ENCODE results near the gene SORBS2. TPM values are rescaled to one million over a fixed set of nuclear protein-coding genes. Genes with fewer than 3 reads are reported as not detected.

SORBS2 gene
- total RNA-seq, 4 donors from 2014 or later, result 821 to 1,626 (median 1,353) TPM

DNA sequence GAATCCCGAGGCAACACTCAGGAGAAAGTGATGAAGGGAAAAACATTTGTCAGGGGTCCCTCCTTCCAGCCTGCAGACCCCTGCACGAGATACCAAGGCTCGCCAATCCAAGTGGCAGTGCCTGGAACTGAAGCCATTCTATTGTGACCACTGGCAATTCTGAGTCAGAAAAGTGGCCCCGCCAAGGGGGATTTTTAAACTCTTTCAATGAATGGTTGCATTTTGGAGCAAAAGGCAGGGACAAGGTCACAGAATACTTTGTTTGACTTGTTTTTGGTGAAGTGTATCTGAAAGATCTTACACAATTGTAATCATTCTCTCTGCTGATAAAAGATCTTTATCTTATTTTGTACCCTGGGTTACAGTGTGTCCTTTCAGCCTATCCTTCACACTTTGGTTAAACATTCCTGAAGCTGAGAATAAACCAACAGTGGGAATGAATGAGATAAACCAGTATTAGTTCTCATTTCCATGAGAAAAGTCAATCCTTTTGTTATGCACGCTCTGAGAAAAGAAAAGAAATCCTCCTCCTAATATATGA lies 160.8 kb downstream of the SORBS2 start:
- H3K36me3 ChIP-seq, result peaks cover 17 to 79% (median 39%) of the 10 kb centered on the region in 4 donors

DNA sequence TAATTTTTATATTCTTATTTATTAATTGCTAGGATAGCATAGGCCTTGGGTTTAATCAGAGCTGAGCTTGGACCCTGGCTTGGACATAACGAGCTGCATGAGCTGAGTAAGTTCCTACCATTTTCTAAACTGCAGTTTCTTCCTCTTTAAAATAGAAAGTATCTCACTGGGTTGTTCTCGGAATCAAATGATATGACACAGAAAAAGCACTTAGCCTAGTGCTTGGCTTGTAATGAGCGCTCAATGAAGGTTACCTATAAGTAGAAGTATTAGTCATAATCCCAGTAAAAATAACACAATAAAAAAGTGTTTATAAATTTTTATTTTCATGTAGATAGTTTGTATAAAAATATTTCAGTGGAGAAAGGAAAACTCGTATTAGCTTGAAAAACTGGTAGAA lies 163.4 kb downstream of the SORBS2 start:
- Histone ChIP-seq H3K9me3 (no peaks in the 10 kb centered on the region), H3K4me3 (no peak overlapping the region), H3K4me1 (peaks cover 13 to 38% (median 32%) of the 10 kb centered on the region in 4 donors), H3K27me3 (no peaks in the 10 kb centered on the region), H3K27ac (replicated peaks in 1 of 4) (no peak overlapping the region), H3K36me3 (peaks cover 17 to 96% (median 56%) of the 10 kb centered on the region in 4 donors)
- no peak for DNase-seq (ENCODE audit: extremely low spot score)
- 83% methylated on average over 4 of the region's 4 CpGs for WGBS
- intact Hi-C loops (cut with DNase I), result no loop called here
- TF ChIP-seq POLR2A (IDR thresholded peaks at IDR 0.05; ENCODE audit: low read depth) (no peak), EP300 (IDR thresholded peaks at IDR 0.05) (no peak), POLR2AphosphoS5 (IDR thresholded peaks at IDR 0.05) (no peak)
- TF ChIP-seq, protein P1, sequence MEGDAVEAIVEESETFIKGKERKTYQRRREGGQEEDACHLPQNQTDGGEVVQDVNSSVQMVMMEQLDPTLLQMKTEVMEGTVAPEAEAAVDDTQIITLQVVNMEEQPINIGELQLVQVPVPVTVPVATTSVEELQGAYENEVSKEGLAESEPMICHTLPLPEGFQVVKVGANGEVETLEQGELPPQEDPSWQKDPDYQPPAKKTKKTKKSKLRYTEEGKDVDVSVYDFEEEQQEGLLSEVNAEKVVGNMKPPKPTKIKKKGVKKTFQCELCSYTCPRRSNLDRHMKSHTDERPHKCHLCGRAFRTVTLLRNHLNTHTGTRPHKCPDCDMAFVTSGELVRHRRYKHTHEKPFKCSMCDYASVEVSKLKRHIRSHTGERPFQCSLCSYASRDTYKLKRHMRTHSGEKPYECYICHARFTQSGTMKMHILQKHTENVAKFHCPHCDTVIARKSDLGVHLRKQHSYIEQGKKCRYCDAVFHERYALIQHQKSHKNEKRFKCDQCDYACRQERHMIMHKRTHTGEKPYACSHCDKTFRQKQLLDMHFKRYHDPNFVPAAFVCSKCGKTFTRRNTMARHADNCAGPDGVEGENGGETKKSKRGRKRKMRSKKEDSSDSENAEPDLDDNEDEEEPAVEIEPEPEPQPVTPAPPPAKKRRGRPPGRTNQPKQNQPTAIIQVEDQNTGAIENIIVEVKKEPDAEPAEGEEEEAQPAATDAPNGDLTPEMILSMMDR (IDR thresholded peaks at IDR 0.05), result no peak

More for the DNA sequence above, 160.8 kb downstream of the SORBS2 start:
- TF ChIP-seq POLR2AphosphoS5 (IDR thresholded peaks at IDR 0.05), result no peak
- TF ChIP-seq, protein P1 (IDR thresholded peaks at IDR 0.05), result peak in 1 of 3 experiments; percentile 19
- peaks cover 14 to 40% (median 32%) of the 10 kb centered on the region in 4 donors for H3K4me1 ChIP-seq
- intact Hi-C loops (cut with DNase I), result loop anchor here (10.0 kb wide), 1 partner anchor 484 kb away; no protein-coding TSS in a partner anchor
- DNase-seq (ENCODE audit: extremely low spot score), result no peak
- no peaks in the 10 kb centered on the region for H3K9me3 ChIP-seq
- H3K27me3 ChIP-seq, result no peaks in the 10 kb centered on the region
- H3K4me3 ChIP-seq, result peak overlapping the region in 1 of 4 donors; percentile 4
- H3K27ac ChIP-seq (replicated peaks in 1 of 4), result peak overlapping the region; percentile 24 to 78 (median 42)
- 70% methylated on average over 5 of the region's 5 CpGs for WGBS

DNA sequence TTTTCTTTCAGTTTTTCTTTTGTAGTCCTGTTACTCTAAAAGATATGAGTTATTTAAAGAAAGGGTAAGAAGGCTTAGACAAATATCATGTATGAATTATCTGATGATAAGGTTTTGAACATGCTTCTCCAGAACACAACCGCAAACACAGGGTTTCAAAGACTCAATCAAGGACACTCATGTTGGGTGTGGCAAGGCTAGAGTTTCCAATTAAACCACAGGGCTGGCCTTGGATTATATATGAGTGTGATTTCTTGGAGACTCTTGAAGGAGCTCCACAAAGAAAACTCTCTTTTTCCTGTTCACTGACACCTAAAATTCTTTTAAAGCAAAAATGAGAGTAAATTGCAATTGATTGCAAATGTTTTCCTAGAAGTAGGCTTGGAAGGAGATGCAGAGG lies 166.6 kb downstream of the SORBS2 start:
- no peak overlapping the region for H3K27ac ChIP-seq (replicated peaks in 1 of 4)
- no peak overlapping the region for H3K4me3 ChIP-seq
- intact Hi-C loops (cut with DNase I), result no loop called here
- no peak for DNase-seq (ENCODE audit: extremely low spot score)
- WGBS, result 87% methylated on average over 1 of the region's 1 CpG
- H3K9me3 ChIP-seq, result no peaks in the 10 kb centered on the region
- peaks cover 6 to 24% (median 15%) of the 10 kb centered on the region in 4 donors for H3K4me1 ChIP-seq
- TF ChIP-seq POLR2AphosphoS5 (IDR thresholded peaks at IDR 0.05) (no peak), POLR2A (IDR thresholded peaks at IDR 0.05; ENCODE audit: low read depth) (no peak), EP300 (IDR thresholded peaks at IDR 0.05) (no peak)
- H3K27me3 ChIP-seq, result no peaks in the 10 kb centered on the region
- H3K36me3 ChIP-seq, result peaks cover 17 to 72% (median 49%) of the 10 kb centered on the region in 4 donors

DNA sequence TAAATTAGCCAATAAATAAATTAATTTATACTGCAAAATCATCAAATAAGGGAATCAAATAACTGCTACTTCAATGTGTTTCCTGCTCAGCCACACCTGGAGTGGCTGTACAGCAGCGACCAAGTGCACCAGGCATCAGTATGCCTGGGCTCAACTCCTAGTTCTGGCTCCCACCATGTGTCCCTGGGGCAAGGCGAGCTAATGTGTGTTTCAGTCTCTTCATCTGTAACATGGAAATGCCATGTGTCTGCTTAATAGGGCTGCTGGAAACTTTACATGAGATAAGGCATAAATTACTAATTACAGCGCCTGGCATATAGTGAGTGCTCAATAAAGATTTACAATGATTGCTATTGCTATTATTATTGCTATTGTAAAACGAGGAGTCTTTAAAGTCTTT lies 167.6 kb downstream of the SORBS2 start:
- H3K4me1 ChIP-seq, result peaks cover 6 to 24% (median 12%) of the 10 kb centered on the region in 4 donors
- H3K4me3 ChIP-seq, result no peak overlapping the region
- 93% methylated on average over 4 of the region's 4 CpGs for WGBS
- H3K27ac ChIP-seq (replicated peaks in 1 of 4), result no peak overlapping the region
- no peak for DNase-seq (ENCODE audit: extremely low spot score)
- H3K36me3 ChIP-seq, result peaks cover 17 to 72% (median 45%) of the 10 kb centered on the region in 4 donors
- no peaks in the 10 kb centered on the region for H3K27me3 ChIP-seq
- intact Hi-C loops (cut with DNase I), result loop anchor here (5.0 kb wide), 2 partner anchors 93 to 383 kb away; no protein-coding TSS in a partner anchor
- TF ChIP-seq POLR2A (IDR thresholded peaks at IDR 0.05; ENCODE audit: low read depth), result no peak
- TF ChIP-seq, protein P1 (IDR thresholded peaks at IDR 0.05), result no peak
- TF ChIP-seq EP300 (IDR thresholded peaks at IDR 0.05), result no peak
- no peak for TF ChIP-seq POLR2AphosphoS5 (IDR thresholded peaks at IDR 0.05)
- no peaks in the 10 kb centered on the region for H3K9me3 ChIP-seq

DNA sequence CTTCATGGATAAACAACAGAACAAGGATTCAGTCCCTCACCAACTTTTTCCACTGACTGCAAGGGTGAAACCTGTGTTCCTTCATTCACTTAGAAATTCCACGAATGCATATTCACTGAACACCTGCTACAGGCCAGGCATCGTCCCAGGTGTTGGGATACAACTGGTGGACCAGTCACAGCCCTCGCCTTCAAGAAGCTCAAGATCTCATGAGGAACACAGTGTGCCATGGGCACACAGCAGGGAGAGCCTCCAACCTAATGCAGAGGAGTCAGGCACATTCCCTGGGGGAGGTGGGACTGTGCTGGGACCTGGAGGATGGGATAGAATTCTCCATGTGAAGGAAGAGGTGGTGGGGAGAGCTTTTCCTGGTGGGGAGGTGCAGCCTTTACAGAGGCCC lies 169.1 kb downstream of the SORBS2 start:
- no peak for DNase-seq (ENCODE audit: extremely low spot score)
- no peaks in the 10 kb centered on the region for H3K9me3 ChIP-seq
- no peak overlapping the region for H3K27ac ChIP-seq (replicated peaks in 1 of 4)
- TF ChIP-seq POLR2AphosphoS5 (IDR thresholded peaks at IDR 0.05) (peak in 1 of 2 donors; percentile 56), EP300 (IDR thresholded peaks at IDR 0.05) (no peak)
- intact Hi-C loops (cut with DNase I), result loop anchor here (5.0 kb wide), 2 partner anchors 94 to 384 kb away; no protein-coding TSS in a partner anchor
- H3K36me3 ChIP-seq, result peaks cover 9 to 73% (median 39%) of the 10 kb centered on the region in 4 donors
- WGBS, result 94% methylated on average over 3 of the region's 3 CpGs
- H3K4me1 ChIP-seq, result peaks cover 6 to 28% (median 18%) of the 10 kb centered on the region in 4 donors
- H3K4me3 ChIP-seq, result no peak overlapping the region
- no peaks in the 10 kb centered on the region for H3K27me3 ChIP-seq
